ENCODE data around the gene KCNJ14. TPM values are rescaled to one million over a fixed set of nuclear protein-coding genes. Genes with fewer than 3 reads are reported as not detected.

The KCNJ14 gene
- total RNA-seq, 2 experiments from 2014 or later = 1.7 to 2.0 TPM

GRCh38 chr19:48443256-48443655, 12.1 kb upstream of the KCNJ14 start:
- peaks cover 34% of the 10 kb centered on the region for H3K27me3 Mint-ChIP-seq
- no peak overlapping the region for H3K4me3 Mint-ChIP-seq
- Histone ChIP-seq H3K36me3 (ENCODE audit: insufficient read depth, low read length) (peaks cover under 1% of the 10 kb centered on the region), H3K27ac (ENCODE audit: low read depth in 1 of 2, low read length in 2 of 2) (no peak overlapping the region), H3K4me3 (ENCODE audit: low read length) (no peak overlapping the region), H3K9me3 (ENCODE audit: control insufficient read depth in 1 of 2, insufficient read depth in 1 of 2, low read length in 2 of 2) (no peaks in the 10 kb centered on the region), H3K27me3 (ENCODE audit: control insufficient read depth in 1 of 2, insufficient read depth in 2 of 2, low read length in 2 of 2) (peaks cover 20 to 25% of the 10 kb centered on the region in 2 experiments), H3K4me1 (ENCODE audit: insufficient read depth, low read length) (peaks cover 31% of the 10 kb centered on the region)
- ATAC-seq (ENCODE audit: poor library complexity) (no peak), DNase-seq (peak in 4 of 14 experiments; percentile 13 to 55 (median 29))
- no peak overlapping the region for H3K27ac Mint-ChIP-seq
- POLR2A ChIA-PET = interaction anchor here (1.0 kb wide), 1 partner anchor 52 kb away, joined by 3 read pairs; the partner anchor contains the start of gene KDELR1
- peaks cover 26% of the 10 kb centered on the region for H3K36me3 Mint-ChIP-seq (ENCODE audit: low read depth)
- peaks cover 25% of the 10 kb centered on the region for H3K4me1 Mint-ChIP-seq (ENCODE audit: low read depth)
- no peak for TF ChIP-seq CTCF (IDR thresholded peaks at IDR 0.05)
- intact Hi-C loops (cut with DNase I, micrococcal nuclease) = loop anchor here in 1 of 2 experiments (5.0 kb wide), 1 partner anchor 126 kb away; no protein-coding TSS in a partner anchor
- CTCF ChIA-PET = no interaction called here
- H3K9me3 Mint-ChIP-seq = no peaks in the 10 kb centered on the region

- ATAC-seq (ENCODE audit: poor library complexity) (no peak), DNase-seq (peak in 2 of 14 experiments; percentile 35 to 47)
- H3K27me3 ChIP-seq (ENCODE audit: control insufficient read depth in 1 of 2, insufficient read depth in 2 of 2, low read length in 2 of 2) = peaks cover 18 to 25% of the 10 kb centered on the region in 2 experiments
- Mint-ChIP-seq H3K27me3 (peaks cover 34% of the 10 kb centered on the region), H3K4me3 (no peak overlapping the region), H3K27ac (no peak overlapping the region), H3K9me3 (no peaks in the 10 kb centered on the region), H3K36me3 (ENCODE audit: low read depth) (peaks cover 31% of the 10 kb centered on the region), H3K4me1 (ENCODE audit: low read depth) (peaks cover 25% of the 10 kb centered on the region)
- H3K4me3 ChIP-seq (ENCODE audit: low read length) = peak overlapping the region; percentile 85
- TF ChIP-seq CTCF (IDR thresholded peaks at IDR 0.05) = no peak
- H3K27ac ChIP-seq (ENCODE audit: low read depth in 1 of 2, low read length in 2 of 2) = no peak overlapping the region
- no peaks in the 10 kb centered on the region for H3K9me3 ChIP-seq (ENCODE audit: control insufficient read depth in 1 of 2, insufficient read depth in 1 of 2, low read length in 2 of 2)
- CTCF ChIA-PET = no interaction called here
- intact Hi-C loops (cut with DNase I, micrococcal nuclease) = loop anchor here (2.0 to 5.0 kb wide), 5 partner anchors 25 to 126 kb away; partner anchors contain the start of genes CYTH2 (in 1 of the 2), KDELR1 (in 1 of the 2) and TMEM143 (in 1 of the 2)
- H3K36me3 ChIP-seq (ENCODE audit: insufficient read depth, low read length) = peaks cover 6% of the 10 kb centered on the region
- peaks cover 31% of the 10 kb centered on the region for H3K4me1 ChIP-seq (ENCODE audit: insufficient read depth, low read length)
- POLR2A ChIA-PET = interaction anchor here (1.0 kb wide), 1 partner anchor 52 kb away, joined by 3 read pairs; the partner anchor contains the start of gene KDELR1
These were observed 11.6 kb upstream of the KCNJ14 start for GRCh38 chr19:48443731-48444128.

- peak overlapping the region; percentile 85 for H3K4me3 ChIP-seq (ENCODE audit: low read length)
- H3K36me3 ChIP-seq (ENCODE audit: insufficient read depth, low read length) = peaks cover 10% of the 10 kb centered on the region
- TF ChIP-seq CTCF (IDR thresholded peaks at IDR 0.05) = no peak
- no peaks in the 10 kb centered on the region for H3K9me3 Mint-ChIP-seq
- H3K27me3 ChIP-seq (ENCODE audit: control insufficient read depth in 1 of 2, insufficient read depth in 2 of 2, low read length in 2 of 2) = peaks cover 16 to 25% of the 10 kb centered on the region in 2 experiments
- peaks cover 25% of the 10 kb centered on the region for H3K4me1 Mint-ChIP-seq (ENCODE audit: low read depth)
- peaks cover 32% of the 10 kb centered on the region for H3K27me3 Mint-ChIP-seq
- POLR2A ChIA-PET = interaction anchor here (1.2 kb wide), 1 partner anchor 123 kb away, joined by 3 read pairs; no protein-coding TSS in a partner anchor
- ATAC-seq (ENCODE audit: poor library complexity) (no peak), DNase-seq (peak in 3 of 14 experiments; percentile 11 to 47 (median 20))
- CTCF ChIA-PET = interaction anchor here (0.8 to 1.5 kb wide), 4 partner anchors 50 to 93 kb away, joined by 3 to 8 read pairs (median 4); partner anchors contain the start of genes GRIN2D, KDELR1 and TMEM143
- H3K9me3 ChIP-seq (ENCODE audit: control insufficient read depth in 1 of 2, insufficient read depth in 1 of 2, low read length in 2 of 2) = no peaks in the 10 kb centered on the region
- H3K4me3 Mint-ChIP-seq = peak overlapping the region; percentile 93
- H3K27ac ChIP-seq (ENCODE audit: low read depth in 1 of 2, low read length in 2 of 2) = no peak overlapping the region
- no peak overlapping the region for H3K27ac Mint-ChIP-seq
- intact Hi-C loops (cut with DNase I, micrococcal nuclease) = loop anchor here (2.0 to 5.0 kb wide), 5 partner anchors 24 to 127 kb away; partner anchors contain the start of genes CYTH2 (in 1 of the 2), KDELR1 (in 1 of the 2) and TMEM143 (in 1 of the 2)
- H3K36me3 Mint-ChIP-seq (ENCODE audit: low read depth) = peaks cover 37% of the 10 kb centered on the region
- peaks cover 31% of the 10 kb centered on the region for H3K4me1 ChIP-seq (ENCODE audit: insufficient read depth, low read length)
These were observed 11.0 kb upstream of the KCNJ14 start for GRCh38 chr19:48444129-48444935.
